Left ventricle myocardium inferior (tissue), 1 donor: ENCODE data around the gene BACE1. TPM values are rescaled to one million over a fixed set of nuclear protein-coding genes. Genes with fewer than 3 reads are reported as not detected.
A peak's percentile ranks its signal among the peaks of the same experiment; 100 is the strongest.

ENCODE experiments used
- DNase-seq: peaks from one replicate; pipeline ENCODE4 v3.0.0-alpha.2; 2020
- H3K27ac ChIP-seq: fragments of 200-600 bp; replicated peaks from 2 replicates; pipeline ENCODE4 v1.8.0; 2021
- H3K27me3 ChIP-seq: fragments of 200-600 bp; 2 replicates; pipeline ENCODE4 v1.8.0; 2021; ENCODE audit warnings: low read depth
- H3K36me3 ChIP-seq: fragments of 200-600 bp; 2 replicates; pipeline ENCODE4 v1.8.0; 2021
- H3K4me1 ChIP-seq: fragments of 200-600 bp; 2 replicates; pipeline ENCODE4 v1.8.0; 2021
- H3K4me3 ChIP-seq: fragments of 200-600 bp; 2 replicates; pipeline ENCODE4 v1.8.0; 2021; ENCODE audit warnings: mild to moderate bottlenecking, moderate library complexity
- H3K9me3 ChIP-seq: fragments of 200-600 bp; replicated peaks from 2 replicates; pipeline ENCODE4 v1.8.0; 2021
- intact Hi-C: fragments of 100-400 bp; cut with micrococcal nuclease; formaldehyde crosslinking; loops from one replicate; pipeline ENCODE4 v1.11.0; 2022
- total RNA-seq: library from RNA; stranded (reverse); fragmentation: NEBNext Ultra II Directional; extraction: Animal tissue kit (Norgen Biotek cat#: 25700); gene quantifications from one replicate; pipeline ENCODE4 v1.2.1, GENCODE V29; 2021
- TF ChIP-seq, protein P1 (sequence below): fragments of 200-600 bp; IDR thresholded peaks from 2 replicates; pipeline ENCODE4 v1.8.0; 2021; ENCODE audit warnings: antibody characterized with exemption, mild to moderate bottlenecking, borderline replicate concordance
- donor health status: DM: no; HTN: yes; CAD: no; lungs with severe emphysema.

BACE1 gene
- total RNA-seq, 1 donor from 2014 or later: 13.8 TPM

DNA sequence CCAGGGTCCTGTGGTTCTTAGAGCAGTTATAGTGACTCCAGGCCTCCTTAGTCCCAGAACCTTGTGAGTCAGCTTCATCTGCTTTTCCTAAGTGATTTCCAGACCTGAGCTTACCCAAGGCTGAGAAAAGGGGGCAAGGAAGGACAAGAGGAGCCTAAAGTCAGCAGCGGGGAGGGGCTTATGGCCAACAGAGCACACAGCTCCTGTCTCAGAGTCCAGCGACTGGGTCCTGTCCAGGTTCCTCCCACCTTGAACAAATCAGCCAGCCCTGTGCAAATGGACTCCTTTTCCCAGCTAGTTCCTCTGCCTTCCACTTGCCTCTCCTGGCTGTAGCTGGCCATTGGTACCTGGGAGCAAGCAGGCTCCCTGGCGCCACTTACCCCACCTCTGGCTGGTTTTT, 10.9 kb downstream of the BACE1 start:
- H3K36me3 ChIP-seq: peaks cover 5% of the 10 kb centered on the region
- DNase-seq: no peak
- TF ChIP-seq, protein P1, sequence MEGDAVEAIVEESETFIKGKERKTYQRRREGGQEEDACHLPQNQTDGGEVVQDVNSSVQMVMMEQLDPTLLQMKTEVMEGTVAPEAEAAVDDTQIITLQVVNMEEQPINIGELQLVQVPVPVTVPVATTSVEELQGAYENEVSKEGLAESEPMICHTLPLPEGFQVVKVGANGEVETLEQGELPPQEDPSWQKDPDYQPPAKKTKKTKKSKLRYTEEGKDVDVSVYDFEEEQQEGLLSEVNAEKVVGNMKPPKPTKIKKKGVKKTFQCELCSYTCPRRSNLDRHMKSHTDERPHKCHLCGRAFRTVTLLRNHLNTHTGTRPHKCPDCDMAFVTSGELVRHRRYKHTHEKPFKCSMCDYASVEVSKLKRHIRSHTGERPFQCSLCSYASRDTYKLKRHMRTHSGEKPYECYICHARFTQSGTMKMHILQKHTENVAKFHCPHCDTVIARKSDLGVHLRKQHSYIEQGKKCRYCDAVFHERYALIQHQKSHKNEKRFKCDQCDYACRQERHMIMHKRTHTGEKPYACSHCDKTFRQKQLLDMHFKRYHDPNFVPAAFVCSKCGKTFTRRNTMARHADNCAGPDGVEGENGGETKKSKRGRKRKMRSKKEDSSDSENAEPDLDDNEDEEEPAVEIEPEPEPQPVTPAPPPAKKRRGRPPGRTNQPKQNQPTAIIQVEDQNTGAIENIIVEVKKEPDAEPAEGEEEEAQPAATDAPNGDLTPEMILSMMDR: no peak
- H3K9me3 ChIP-seq: no peaks in the 10 kb centered on the region
- no peaks in the 10 kb centered on the region for H3K27me3 ChIP-seq
- no peak overlapping the region for H3K4me3 ChIP-seq
- intact Hi-C loops: no loop called here
- peaks cover 14% of the 10 kb centered on the region for H3K4me1 ChIP-seq
- H3K27ac ChIP-seq: no peak overlapping the region

DNA sequence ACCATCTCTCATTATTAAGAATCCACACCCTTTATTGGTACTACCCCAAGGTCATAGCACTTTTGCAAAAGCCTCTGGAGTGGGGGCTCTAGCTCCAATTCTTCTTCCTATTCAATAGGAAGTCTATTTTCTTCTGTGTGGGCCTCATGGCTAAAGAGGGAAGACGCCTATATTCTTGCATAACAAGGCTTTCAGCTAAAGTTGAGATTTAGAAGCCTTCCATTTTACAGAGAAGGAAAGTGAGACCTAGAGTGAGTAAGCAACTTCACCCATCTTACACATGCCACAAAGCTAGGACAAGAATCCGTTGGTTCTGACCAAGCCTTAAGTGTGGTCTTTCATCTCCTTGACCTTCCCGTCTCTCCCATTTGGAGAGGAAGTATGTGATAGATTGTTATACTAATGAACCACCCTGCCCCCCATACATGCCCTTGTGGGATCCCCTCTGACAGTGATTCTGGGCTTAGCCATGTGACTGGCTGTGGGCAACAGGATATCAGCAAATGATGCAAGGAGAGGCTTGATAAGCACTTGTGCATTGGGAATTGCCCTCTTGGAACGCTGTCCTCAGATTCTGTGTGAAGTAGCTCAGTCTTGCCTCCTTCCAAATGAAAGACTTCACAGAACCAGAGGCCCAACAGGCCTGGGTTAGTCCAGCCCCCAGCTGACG, 12.3 kb downstream of the BACE1 start:
- Histone ChIP-seq H3K4me3 (no peak overlapping the region), H3K27me3 (no peaks in the 10 kb centered on the region), H3K36me3 (peaks cover 5% of the 10 kb centered on the region), H3K9me3 (no peaks in the 10 kb centered on the region), H3K4me1 (peaks cover 25% of the 10 kb centered on the region), H3K27ac (no peak overlapping the region)
- DNase-seq: no peak
- TF ChIP-seq, protein P1: no peak
- intact Hi-C loops: no loop called here

DNA sequence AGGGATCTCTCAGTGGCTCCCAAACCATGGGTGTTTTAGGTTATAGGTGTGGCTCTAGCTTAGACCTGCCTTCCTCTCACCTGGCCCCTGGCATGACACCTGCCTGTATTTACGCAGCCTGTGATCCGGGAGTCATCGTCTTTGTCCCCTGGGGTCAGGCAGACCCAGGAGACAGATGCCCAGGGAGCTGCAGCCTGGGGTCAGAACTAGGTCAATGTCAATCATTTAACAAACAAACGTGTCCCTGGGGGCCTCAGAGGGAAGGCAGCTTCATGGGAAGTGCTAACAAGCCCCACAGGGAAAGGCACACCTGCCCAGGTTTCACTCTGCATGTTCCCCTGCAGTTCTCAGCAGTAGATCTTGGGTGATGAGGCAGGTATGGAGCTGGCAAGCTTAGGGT, 13.0 kb downstream of the BACE1 start:
- peaks cover 5% of the 10 kb centered on the region for H3K36me3 ChIP-seq
- TF ChIP-seq, protein P1: no peak
- DNase-seq: no peak
- intact Hi-C loops: no loop called here
- peaks cover 25% of the 10 kb centered on the region for H3K4me1 ChIP-seq
- H3K27ac ChIP-seq: no peak overlapping the region
- H3K9me3 ChIP-seq: no peaks in the 10 kb centered on the region
- H3K27me3 ChIP-seq: no peaks in the 10 kb centered on the region
- no peak overlapping the region for H3K4me3 ChIP-seq

DNA sequence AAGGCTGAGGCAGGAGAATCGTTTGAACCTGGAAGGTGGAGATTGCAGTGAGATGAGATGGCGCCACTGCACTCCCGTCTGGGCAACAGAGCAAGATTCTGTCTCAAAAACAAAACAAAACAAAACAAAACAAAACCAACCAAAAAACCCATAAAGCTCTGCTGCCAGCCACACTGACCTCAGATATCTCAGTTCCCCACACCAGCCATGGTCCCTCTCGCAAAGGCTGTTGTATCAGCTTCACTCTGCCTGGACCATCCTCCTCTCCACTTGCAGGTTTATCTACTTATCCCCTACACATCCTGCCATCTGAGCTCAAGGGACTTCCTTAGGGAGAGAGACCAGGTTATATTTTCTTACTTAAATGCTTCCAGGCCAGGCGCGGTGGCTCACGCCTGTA, 13.8 kb downstream of the BACE1 start:
- peaks cover 25% of the 10 kb centered on the region for H3K4me1 ChIP-seq
- DNase-seq: no peak
- no peak overlapping the region for H3K4me3 ChIP-seq
- intact Hi-C loops: no loop called here
- no peaks in the 10 kb centered on the region for H3K9me3 ChIP-seq
- TF ChIP-seq, protein P1: no peak
- H3K27me3 ChIP-seq: no peaks in the 10 kb centered on the region
- no peak overlapping the region for H3K27ac ChIP-seq
- peaks cover 5% of the 10 kb centered on the region for H3K36me3 ChIP-seq

DNA sequence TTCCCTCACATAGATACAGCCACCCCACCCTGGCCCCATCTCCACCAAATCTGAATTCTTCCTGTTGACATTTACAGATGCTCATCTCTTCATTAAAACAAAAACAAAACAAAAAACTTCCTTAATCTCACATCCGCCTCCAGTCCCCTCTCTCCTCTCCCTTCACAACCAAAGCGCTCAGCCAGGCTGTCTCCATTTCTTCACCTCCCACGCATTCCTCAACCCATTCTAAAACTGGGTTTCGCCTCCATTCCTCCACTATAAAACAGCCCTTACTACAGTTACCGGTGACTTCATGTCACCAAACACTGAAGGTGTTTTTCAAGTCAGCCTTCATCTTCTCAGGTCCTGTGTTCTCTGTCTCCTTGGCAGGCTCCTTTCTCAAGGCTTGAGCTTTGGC, 15.3 kb downstream of the BACE1 start:
- intact Hi-C loops: no loop called here
- no peak for DNase-seq
- Histone ChIP-seq H3K27me3 (no peaks in the 10 kb centered on the region), H3K9me3 (no peaks in the 10 kb centered on the region), H3K36me3 (peaks cover 2% of the 10 kb centered on the region), H3K27ac (no peak overlapping the region), H3K4me3 (no peak overlapping the region), H3K4me1 (peaks cover 25% of the 10 kb centered on the region)
- TF ChIP-seq, protein P1: no peak

DNA sequence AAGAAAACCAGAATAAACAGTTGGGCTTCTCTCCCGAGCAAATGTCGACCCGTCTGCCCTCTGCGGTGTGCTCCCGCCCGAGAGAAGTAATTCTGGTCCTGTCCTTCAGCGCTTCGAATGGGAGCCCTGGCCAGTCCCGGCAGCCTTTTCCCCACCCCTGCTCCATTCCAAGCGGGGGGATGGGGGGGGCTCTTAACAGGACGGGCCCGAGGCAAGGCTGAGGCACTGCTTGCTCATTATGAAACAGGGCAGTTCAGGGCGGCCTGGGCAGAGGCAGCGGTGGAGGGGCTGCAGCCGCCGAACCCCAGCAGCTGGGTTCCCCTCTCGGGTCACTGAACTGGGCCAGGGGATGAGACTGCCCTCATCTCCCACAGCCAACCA, 15.8 kb downstream of the BACE1 start:
- TF ChIP-seq, protein P1: no peak
- no peak for DNase-seq
- Histone ChIP-seq H3K27me3 (no peaks in the 10 kb centered on the region), H3K9me3 (no peaks in the 10 kb centered on the region), H3K4me3 (peak overlapping the region; percentile 39), H3K36me3 (peaks cover 7% of the 10 kb centered on the region), H3K4me1 (peaks cover 25% of the 10 kb centered on the region), H3K27ac (no peak overlapping the region)
- intact Hi-C loops: no loop called here
